Measurements from ENCODE around the gene ZNF439. TPM values are rescaled to one million over a fixed set of nuclear protein-coding genes. Genes with fewer than 3 reads are reported as not detected.

The ZNF439 gene
- total and polyA plus RNA-seq, 2 of the 8 experiments (the other 6 are each of a cell fraction or from before 2014, with no cell fraction given) = 0.09 TPM; not detected in 1

DNA sequence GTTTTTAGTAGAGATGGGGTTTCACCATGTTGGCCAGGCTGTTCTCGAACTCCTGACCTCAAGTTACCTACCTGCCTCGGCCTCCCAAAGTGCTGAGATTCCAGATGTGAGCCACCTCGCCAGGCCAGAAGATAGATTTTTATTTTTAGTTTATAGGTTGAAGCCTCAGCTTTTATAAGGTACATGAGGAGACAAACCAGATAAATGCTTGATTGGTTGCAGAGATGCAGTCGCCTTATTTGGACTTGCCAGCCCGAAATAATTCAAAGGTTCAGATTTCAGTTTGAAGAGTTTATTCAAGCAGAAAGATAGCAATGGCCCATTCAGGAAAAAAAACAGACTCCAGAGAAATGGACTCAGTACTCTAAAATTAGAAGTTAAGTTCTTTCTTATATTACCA is 42.1 kb downstream of the ZNF439 start (continued):
- TF ChIP-seq, protein P1, sequence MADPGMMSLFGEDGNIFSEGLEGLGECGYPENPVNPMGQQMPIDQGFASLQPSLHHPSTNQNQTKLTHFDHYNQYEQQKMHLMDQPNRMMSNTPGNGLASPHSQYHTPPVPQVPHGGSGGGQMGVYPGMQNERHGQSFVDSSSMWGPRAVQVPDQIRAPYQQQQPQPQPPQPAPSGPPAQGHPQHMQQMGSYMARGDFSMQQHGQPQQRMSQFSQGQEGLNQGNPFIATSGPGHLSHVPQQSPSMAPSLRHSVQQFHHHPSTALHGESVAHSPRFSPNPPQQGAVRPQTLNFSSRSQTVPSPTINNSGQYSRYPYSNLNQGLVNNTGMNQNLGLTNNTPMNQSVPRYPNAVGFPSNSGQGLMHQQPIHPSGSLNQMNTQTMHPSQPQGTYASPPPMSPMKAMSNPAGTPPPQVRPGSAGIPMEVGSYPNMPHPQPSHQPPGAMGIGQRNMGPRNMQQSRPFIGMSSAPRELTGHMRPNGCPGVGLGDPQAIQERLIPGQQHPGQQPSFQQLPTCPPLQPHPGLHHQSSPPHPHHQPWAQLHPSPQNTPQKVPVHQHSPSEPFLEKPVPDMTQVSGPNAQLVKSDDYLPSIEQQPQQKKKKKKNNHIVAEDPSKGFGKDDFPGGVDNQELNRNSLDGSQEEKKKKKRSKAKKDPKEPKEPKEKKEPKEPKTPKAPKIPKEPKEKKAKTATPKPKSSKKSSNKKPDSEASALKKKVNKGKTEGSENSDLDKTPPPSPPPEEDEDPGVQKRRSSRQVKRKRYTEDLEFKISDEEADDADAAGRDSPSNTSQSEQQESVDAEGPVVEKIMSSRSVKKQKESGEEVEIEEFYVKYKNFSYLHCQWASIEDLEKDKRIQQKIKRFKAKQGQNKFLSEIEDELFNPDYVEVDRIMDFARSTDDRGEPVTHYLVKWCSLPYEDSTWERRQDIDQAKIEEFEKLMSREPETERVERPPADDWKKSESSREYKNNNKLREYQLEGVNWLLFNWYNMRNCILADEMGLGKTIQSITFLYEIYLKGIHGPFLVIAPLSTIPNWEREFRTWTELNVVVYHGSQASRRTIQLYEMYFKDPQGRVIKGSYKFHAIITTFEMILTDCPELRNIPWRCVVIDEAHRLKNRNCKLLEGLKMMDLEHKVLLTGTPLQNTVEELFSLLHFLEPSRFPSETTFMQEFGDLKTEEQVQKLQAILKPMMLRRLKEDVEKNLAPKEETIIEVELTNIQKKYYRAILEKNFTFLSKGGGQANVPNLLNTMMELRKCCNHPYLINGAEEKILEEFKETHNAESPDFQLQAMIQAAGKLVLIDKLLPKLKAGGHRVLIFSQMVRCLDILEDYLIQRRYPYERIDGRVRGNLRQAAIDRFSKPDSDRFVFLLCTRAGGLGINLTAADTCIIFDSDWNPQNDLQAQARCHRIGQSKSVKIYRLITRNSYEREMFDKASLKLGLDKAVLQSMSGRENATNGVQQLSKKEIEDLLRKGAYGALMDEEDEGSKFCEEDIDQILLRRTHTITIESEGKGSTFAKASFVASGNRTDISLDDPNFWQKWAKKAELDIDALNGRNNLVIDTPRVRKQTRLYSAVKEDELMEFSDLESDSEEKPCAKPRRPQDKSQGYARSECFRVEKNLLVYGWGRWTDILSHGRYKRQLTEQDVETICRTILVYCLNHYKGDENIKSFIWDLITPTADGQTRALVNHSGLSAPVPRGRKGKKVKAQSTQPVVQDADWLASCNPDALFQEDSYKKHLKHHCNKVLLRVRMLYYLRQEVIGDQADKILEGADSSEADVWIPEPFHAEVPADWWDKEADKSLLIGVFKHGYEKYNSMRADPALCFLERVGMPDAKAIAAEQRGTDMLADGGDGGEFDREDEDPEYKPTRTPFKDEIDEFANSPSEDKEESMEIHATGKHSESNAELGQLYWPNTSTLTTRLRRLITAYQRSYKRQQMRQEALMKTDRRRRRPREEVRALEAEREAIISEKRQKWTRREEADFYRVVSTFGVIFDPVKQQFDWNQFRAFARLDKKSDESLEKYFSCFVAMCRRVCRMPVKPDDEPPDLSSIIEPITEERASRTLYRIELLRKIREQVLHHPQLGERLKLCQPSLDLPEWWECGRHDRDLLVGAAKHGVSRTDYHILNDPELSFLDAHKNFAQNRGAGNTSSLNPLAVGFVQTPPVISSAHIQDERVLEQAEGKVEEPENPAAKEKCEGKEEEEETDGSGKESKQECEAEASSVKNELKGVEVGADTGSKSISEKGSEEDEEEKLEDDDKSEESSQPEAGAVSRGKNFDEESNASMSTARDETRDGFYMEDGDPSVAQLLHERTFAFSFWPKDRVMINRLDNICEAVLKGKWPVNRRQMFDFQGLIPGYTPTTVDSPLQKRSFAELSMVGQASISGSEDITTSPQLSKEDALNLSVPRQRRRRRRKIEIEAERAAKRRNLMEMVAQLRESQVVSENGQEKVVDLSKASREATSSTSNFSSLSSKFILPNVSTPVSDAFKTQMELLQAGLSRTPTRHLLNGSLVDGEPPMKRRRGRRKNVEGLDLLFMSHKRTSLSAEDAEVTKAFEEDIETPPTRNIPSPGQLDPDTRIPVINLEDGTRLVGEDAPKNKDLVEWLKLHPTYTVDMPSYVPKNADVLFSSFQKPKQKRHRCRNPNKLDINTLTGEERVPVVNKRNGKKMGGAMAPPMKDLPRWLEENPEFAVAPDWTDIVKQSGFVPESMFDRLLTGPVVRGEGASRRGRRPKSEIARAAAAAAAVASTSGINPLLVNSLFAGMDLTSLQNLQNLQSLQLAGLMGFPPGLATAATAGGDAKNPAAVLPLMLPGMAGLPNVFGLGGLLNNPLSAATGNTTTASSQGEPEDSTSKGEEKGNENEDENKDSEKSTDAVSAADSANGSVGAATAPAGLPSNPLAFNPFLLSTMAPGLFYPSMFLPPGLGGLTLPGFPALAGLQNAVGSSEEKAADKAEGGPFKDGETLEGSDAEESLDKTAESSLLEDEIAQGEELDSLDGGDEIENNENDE (IDR thresholded peaks at IDR 0.05; ENCODE audit: insufficient replicate concordance, low read length) = no peak
- TF ChIP-seq CHD2 (IDR thresholded peaks at IDR 0.05; ENCODE audit: low read length) (no peak), ASH2L (IDR thresholded peaks at IDR 0.05; ENCODE audit: low read length) (no peak), SIX5 (IDR thresholded peaks at IDR 0.05; ENCODE audit: low read depth, low read length) (no peak), POLR2AphosphoS5 (IDR thresholded peaks at IDR 0.05; ENCODE audit: low read depth, low read length) (no peak), NRF1 (IDR thresholded peaks at IDR 0.05; ENCODE audit: low read depth, low read length) (no peak), BRCA1 (IDR thresholded peaks at IDR 0.05; ENCODE audit: low read depth, low read length) (no peak)
- TF ChIP-seq, protein P2, sequence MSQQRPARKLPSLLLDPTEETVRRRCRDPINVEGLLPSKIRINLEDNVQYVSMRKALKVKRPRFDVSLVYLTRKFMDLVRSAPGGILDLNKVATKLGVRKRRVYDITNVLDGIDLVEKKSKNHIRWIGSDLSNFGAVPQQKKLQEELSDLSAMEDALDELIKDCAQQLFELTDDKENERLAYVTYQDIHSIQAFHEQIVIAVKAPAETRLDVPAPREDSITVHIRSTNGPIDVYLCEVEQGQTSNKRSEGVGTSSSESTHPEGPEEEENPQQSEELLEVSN (IDR thresholded peaks at IDR 0.05) = no peak

Measured in H1 (cell line).